Keratinocyte (primary cell): ENCODE results near the gene FBXL17. TPM values are rescaled to one million over a fixed set of nuclear protein-coding genes. Genes with fewer than 3 reads are reported as not detected.
A peak's percentile ranks its signal among the peaks of the same experiment; 100 is the strongest.

Experiments used
- DNase-seq: peaks from one replicate; pipeline ENCODE4 v3.0.0-alpha.2; 2011; ENCODE audit warnings: low read depth, missing footprints, low spot score
- FAIRE-seq: peaks from 2 replicates; lab custom pipeline; 2011; peaks lifted over from hg19 to GRCh38; lab: Jason Lieb, UNC
- H2AFZ ChIP-seq: 2 replicates; pipeline ENCODE4 v1.6.0; 2012; ENCODE audit warnings: low read length, control low read depth, inconsistent platforms; ENCODE audit not compliant: control insufficient read depth
- H3K27ac ChIP-seq: 2 replicates; pipeline ENCODE4 v1.5.1; 2011; ENCODE audit warnings: low read length; ENCODE audit not compliant: control insufficient read depth, insufficient read depth
- H3K27me3 ChIP-seq: 3 replicates; pipeline ENCODE4 v1.6.0; 2011; ENCODE audit warnings: low read length; ENCODE audit not compliant: control insufficient read depth, insufficient read depth; ENCODE audit errors: extremely low read depth
- H3K36me3 ChIP-seq, 2 experiments: 2 replicates in 1 of 2; 3 replicates in 1 of 2; pipeline ENCODE4 v1.5.1; 2011; ENCODE audit warnings: low read length in 2 of 2, mild to moderate bottlenecking in 1 of 2; ENCODE audit not compliant: control insufficient read depth in 2 of 2, insufficient read depth in 2 of 2; ENCODE audit errors: extremely low read depth in 1 of 2
- H3K4me1 ChIP-seq: 3 replicates; pipeline ENCODE4 v1.5.1; 2011; ENCODE audit warnings: low read length; ENCODE audit not compliant: control insufficient read depth, insufficient read depth; ENCODE audit errors: extremely low read depth
- H3K4me2 ChIP-seq: 3 replicates; pipeline ENCODE4 v1.6.0; 2011; ENCODE audit warnings: low read depth, low read length; ENCODE audit not compliant: control insufficient read depth, insufficient read depth; ENCODE audit errors: extremely low read depth
- H3K4me3 ChIP-seq, 3 experiments: fragments of 200-600 bp in 1 of 3; sonication (generic) in 1 of 3; 2 replicates in 2 of 3; 3 replicates in 1 of 3; pipeline ENCODE4 v1.5.1; 2011 to 2016; ENCODE audit warnings: low read length in 3 of 3, mild to moderate bottlenecking in 3 of 3, control low read depth in 2 of 3, inconsistent platforms in 1 of 3, low read depth in 1 of 3, mixed read lengths in 1 of 3, mixed run types in 1 of 3, moderate library complexity in 1 of 3; ENCODE audit not compliant: control insufficient read depth in 2 of 3, insufficient read depth in 2 of 3; ENCODE audit errors: extremely low read depth in 1 of 3
- H3K79me2 ChIP-seq: 2 replicates; pipeline ENCODE4 v1.6.0; 2012; ENCODE audit warnings: low read length; ENCODE audit not compliant: control insufficient read depth, insufficient read depth
- H3K9ac ChIP-seq: 3 replicates; pipeline ENCODE4 v1.6.0; 2011; ENCODE audit warnings: low read length; ENCODE audit not compliant: control insufficient read depth, insufficient read depth; ENCODE audit errors: extremely low read depth
- H3K9me1 ChIP-seq: 3 replicates; pipeline ENCODE4 v1.6.0; 2011; ENCODE audit warnings: low read length; ENCODE audit not compliant: control insufficient read depth, insufficient read depth; ENCODE audit errors: extremely low read depth
- H3K9me3 ChIP-seq: 2 replicates; pipeline ENCODE4 v1.5.1; 2012; ENCODE audit warnings: low read depth, low read length; ENCODE audit not compliant: control insufficient read depth
- H4K20me1 ChIP-seq: 3 replicates; pipeline ENCODE4 v1.6.0; 2011; ENCODE audit warnings: low read length; ENCODE audit not compliant: control insufficient read depth, insufficient read depth; ENCODE audit errors: extremely low read depth
- CTCF ChIP-seq, 3 experiments: IDR thresholded peaks in 1 of 3; conservative IDR thresholded peaks in 1 of 3; optimal IDR thresholded peaks in 1 of 3; 2 replicates in 2 of 3; 3 replicates in 1 of 3; pipeline versions ENCODE3 to v1.5.1; 2011; ENCODE audit warnings: low read length in 3 of 3, mild to moderate bottlenecking in 3 of 3, moderate library complexity in 2 of 3, control low read depth in 1 of 3, inconsistent platforms in 1 of 3; ENCODE audit not compliant: insufficient read depth in 2 of 3; ENCODE audit errors: extremely low read depth in 1 of 3
- EZH2 ChIP-seq: IDR thresholded peaks from one replicate; pipeline ENCODE4 v1.6.1; 2012; ENCODE audit warnings: inconsistent platforms, mild to moderate bottlenecking, low read length, moderate library complexity
- dilution Hi-C: fragments of 300-500 bp; cut with MboI; formaldehyde crosslinking; loops from one replicate; pipeline ENCODE4 v1.7.0; 2020; ENCODE audit warnings: low sequenced_read_pairs; ENCODE audit not compliant: extremely low pct_ligation_motif_present
- polyA plus RNA-seq, 5 experiments: library from polyadenylated mRNA; depleted of rRNA in 3 of 5; stranded (reverse) in 3 of 5; stranded (forward) in 1 of 5; unstranded in 1 of 5; fragments of >200 nt; gene quantifications; 1 replicate in 1 of 5; 2 replicates in 3 of 5; 3 replicates in 1 of 5; pipeline versions ENCODE4 v1.2.1 to v1.2.3, GENCODE V29; 2011 to 2012; ENCODE audit warnings: missing spikeins in 2 of 5, low read depth in 1 of 5, low replicate concordance in 1 of 5

FBXL17 gene
- polyA plus RNA-seq, 1 donor (not counting 4 experiments of a cell fraction or from before 2014, with no cell fraction given): 5.7 TPM

- DNase-seq (no peak), FAIRE-seq (peak; percentile 52)
- TF ChIP-seq CTCF (optimal IDR thresholded peaks at IDR 0.05 in 1 of 3, IDR thresholded peaks at IDR 0.05 in 1 of 3, conservative IDR thresholded peaks at IDR 0.05 in 1 of 3; ENCODE audit: extremely low read depth in 1 of 3, insufficient read depth in 2 of 3, low read length in 3 of 3): no peak
- no peak for TF ChIP-seq EZH2
- Histone ChIP-seq H3K9ac (no peak overlapping the region), H3K36me3 (no peaks in the 10 kb centered on the region), H3K4me2 (no peak overlapping the region), H3K9me1 (no peaks in the 10 kb centered on the region), H3K27ac (no peak overlapping the region), H3K4me3 (no peak overlapping the region), H2AFZ (no peak overlapping the region), H3K27me3 (no peaks in the 10 kb centered on the region), H3K4me1 (peaks cover 5% of the 10 kb centered on the region), H3K79me2 (no peaks in the 10 kb centered on the region), H4K20me1 (no peaks in the 10 kb centered on the region), H3K9me3 (no peaks in the 10 kb centered on the region)
- dilution Hi-C loops: no loop called here
These were observed 110.8 kb downstream of the FBXL17 start for GRCh38 chr5:108271127-108271526.

DNA sequence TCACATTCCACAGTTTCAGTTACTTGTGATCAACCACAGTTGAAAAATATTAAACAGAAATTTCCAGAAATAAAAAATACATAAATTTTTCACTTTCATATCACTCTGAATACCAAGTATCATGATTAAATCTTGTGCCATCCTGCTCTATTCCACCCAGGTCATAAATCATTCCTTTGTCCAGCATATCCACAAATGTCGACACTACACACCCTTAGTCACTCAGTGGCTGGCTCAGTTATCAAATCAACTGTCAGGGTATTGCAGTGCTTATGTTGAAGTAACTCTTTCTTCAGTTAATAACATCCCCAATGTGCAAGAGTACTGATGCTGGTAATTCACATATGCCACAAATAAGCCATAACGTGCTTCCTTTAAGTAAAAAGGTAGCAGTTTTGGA lies 115.7 kb downstream of the FBXL17 start:
- Histone ChIP-seq H3K9ac (no peak overlapping the region), H3K27ac (no peak overlapping the region), H3K9me1 (no peaks in the 10 kb centered on the region), H3K27me3 (no peaks in the 10 kb centered on the region), H3K4me1 (peaks cover 5% of the 10 kb centered on the region), H3K36me3 (no peaks in the 10 kb centered on the region), H3K4me2 (no peak overlapping the region), H4K20me1 (no peaks in the 10 kb centered on the region), H3K9me3 (no peaks in the 10 kb centered on the region), H3K79me2 (no peaks in the 10 kb centered on the region), H3K4me3 (no peak overlapping the region), H2AFZ (no peak overlapping the region)
- DNase-seq (no peak), FAIRE-seq (no peak)
- no peak for TF ChIP-seq CTCF (optimal IDR thresholded peaks at IDR 0.05 in 1 of 3, IDR thresholded peaks at IDR 0.05 in 1 of 3, conservative IDR thresholded peaks at IDR 0.05 in 1 of 3; ENCODE audit: extremely low read depth in 1 of 3, insufficient read depth in 2 of 3, low read length in 3 of 3)
- no peak for TF ChIP-seq EZH2
- dilution Hi-C loops: no loop called here
